Measurements from ENCODE around the gene AMZ1.
A peak's percentile ranks its signal among the peaks of the same experiment; 100 is the strongest.
"Not testable (repeated sequence)": the region's sequence is repeated elsewhere in the genome, so short reads cannot be mapped to it uniquely, and the experiment has no call there.

The AMZ1 gene

DNA sequence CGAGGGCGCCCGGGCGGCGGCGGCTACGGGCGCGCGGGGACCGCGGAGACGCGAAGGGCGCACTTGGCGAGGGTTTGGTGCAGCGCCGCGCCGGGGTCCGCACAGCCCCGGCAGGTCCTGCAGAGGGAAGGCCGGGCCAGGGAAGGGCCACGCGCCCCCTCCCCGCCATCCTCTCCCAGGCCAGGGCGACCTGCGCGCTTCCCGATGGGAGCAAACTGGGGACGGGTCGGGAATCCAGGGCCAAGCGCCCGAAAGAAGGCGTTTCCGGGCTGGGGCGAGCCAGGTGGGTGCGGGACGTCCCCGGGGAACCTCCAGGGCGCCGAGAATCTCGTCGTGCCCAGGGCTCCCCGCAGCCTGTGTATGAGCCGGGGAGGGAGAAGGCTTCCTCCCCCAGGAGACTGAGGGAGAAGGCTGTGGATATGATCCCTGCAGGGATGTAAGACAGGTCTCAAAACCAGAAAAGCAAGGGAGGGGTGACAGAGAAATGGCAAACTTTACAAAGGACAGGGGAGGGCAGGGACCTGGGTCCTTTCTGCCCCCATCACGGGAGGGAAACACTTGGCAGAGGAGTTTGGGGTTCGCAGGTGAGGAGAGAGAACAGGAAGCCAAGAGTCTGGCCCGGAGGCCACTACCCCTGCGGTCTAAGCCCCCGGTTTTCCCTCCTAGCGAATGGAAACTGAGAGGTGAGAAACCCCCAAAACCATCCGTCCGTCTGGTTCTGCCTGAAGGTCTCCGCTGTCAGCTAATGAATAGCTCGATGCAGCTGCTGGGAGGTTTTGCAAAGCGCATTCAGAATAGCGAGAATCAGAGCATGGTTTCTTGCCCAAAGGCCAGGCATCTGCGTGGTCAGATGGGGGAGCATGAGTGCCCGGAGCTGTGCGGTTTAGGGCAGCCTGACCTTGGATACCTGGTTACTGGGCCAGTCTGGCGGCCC lies 674 bp downstream of the AMZ1 start:
- Mint-ChIP-seq H3K4me3 (peak overlapping the region; percentile 60), H3K9me3 (ENCODE audit: low read depth) (no peaks in the 10 kb centered on the region), H3K36me3 (no peaks in the 10 kb centered on the region), H3K27ac (no peak overlapping the region), H3K4me1 (ENCODE audit: low read depth) (peaks cover 7% of the 10 kb centered on the region), H3K27me3 (peaks cover 17% of the 10 kb centered on the region)

DNA sequence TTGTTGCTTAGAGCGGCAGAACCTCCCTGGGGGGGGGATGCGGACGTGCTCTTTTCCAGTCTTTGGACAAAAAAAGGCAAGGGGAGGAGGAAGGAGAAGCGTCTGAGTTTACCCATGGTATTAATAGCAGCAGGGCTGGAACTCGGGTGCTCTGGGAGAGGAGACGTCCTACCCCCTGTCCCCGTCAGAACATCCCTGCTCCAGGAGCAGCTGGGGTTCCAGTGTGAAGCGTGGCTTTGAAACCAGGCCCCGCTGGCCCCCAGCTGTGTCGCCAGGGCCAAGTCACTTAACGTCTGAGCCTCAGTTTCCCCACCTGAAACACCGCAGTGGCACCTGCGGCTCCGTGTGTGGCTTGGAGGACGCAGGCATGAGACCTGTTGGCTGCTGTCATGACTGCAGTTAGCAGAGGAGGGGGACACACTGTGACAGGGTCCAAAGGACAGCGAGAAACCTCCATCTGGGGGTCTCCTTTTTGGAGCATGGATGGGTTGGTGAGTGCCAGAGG lies 1.4 kb downstream of the AMZ1 start:
- Mint-ChIP-seq H3K4me3 (no peak overlapping the region), H3K4me1 (ENCODE audit: low read depth) (peaks cover 7% of the 10 kb centered on the region), H3K27me3 (peaks cover 17% of the 10 kb centered on the region), H3K36me3 (no peaks in the 10 kb centered on the region), H3K9me3 (ENCODE audit: low read depth) (no peaks in the 10 kb centered on the region), H3K27ac (no peak overlapping the region)

DNA sequence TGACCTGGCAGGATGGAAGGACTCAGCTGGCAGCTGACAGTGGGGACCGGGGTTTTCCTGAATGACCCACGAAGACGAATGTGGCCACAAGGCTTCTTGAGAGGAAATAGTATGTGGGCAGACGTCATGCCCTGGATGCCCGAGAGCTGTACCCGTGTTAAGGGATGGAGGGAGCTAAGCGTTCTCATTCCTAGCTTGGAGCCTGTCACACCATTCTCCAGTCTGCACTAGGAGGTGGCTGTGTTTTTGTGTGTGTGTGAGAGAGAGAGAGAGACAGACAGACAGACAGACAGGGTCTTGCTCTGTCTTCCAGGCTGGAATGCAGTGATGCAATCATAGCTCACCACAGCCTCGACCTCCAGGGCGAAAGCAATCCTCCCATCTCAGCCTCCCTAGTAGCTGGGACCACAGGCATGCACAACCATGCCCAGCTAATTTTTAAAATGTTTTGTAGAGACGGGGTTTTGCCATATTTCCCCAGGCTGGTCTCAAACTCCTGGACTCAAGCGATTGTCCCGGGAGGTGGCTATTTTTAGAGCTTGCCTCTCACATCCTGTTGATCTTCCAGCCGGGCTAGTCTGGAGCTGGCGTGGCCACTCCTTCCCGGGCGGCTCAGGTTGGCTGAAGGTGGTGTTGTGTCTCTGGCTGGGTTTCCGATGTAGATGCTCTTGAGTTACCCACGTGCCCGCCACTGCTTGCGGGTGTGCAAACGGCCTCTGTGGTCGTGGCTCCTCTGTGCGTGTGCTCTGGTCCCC lies 2.1 kb downstream of the AMZ1 start:
- H3K4me1 Mint-ChIP-seq (ENCODE audit: low read depth), result peaks cover 7% of the 10 kb centered on the region
- H3K27me3 Mint-ChIP-seq, result peaks cover 17% of the 10 kb centered on the region
- no peak overlapping the region for H3K27ac Mint-ChIP-seq
- no peaks in the 10 kb centered on the region for H3K9me3 Mint-ChIP-seq (ENCODE audit: low read depth)
- H3K36me3 Mint-ChIP-seq, result no peaks in the 10 kb centered on the region
- H3K4me3 Mint-ChIP-seq, result no peak overlapping the region

DNA sequence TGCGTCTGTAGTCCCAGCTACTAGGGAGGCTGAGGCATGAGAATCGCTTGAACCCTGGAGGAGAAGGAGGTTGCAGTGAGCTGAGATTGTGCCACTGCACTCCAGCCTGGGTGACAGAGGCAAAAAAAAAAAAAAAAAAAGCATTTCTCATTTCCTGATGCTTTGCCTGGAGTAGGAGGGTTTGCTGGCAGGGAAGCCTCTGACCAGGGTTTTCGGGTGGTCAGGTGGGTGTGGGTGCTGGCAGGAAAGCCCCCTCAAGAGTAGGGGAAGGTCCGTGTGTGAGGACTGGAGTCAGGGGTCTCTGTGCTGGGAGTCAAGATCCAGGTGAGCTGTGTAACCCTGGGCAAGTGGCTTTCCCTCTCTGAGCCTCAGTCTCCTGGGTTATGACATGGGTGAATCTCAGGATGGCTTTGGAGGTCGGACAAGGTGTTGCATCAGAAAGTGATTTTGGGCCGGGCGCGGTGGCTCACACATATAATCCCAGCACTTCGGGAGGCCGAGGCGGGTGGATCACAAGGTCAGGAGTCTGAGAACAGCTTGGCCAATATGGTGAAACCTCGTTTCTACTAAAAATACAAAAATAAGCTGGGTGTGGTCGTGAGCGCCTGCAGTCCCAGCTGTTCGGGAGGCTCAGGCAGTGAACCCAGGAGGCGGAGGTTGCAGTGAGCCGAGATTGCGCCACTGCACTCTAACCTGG lies 3.2 kb downstream of the AMZ1 start:
- peaks cover 7% of the 10 kb centered on the region for H3K4me1 Mint-ChIP-seq (ENCODE audit: low read depth)

DNA sequence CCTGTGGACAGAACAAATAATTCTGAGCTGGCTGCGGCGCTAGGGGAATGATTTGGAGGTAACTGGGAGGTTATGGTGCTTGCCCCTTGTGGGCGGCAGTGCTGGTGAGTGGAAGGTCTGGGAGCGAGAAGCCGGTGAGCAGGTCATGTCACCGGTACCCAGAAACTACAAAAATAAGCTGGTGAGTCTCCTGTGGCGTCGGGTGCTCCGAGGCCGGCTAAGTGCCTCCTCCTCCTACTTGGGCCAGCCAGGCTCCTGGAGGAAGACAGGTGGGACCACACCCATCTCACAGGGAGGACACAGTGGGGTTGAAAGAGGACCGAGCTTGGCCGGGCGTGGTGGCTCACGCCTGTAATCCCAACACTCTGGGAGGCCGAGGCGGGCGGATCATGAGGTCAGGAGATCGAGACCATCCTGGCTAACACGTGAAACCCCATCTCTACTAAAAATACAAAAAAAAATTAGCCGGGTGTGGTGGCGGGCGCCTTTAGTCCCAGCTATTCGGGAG lies 4.0 kb downstream of the AMZ1 start:
- not testable (repeated sequence) for H3K4me3 Mint-ChIP-seq; H3K4me1 Mint-ChIP-seq (ENCODE audit: low read depth); H3K36me3 Mint-ChIP-seq; H3K9me3 Mint-ChIP-seq (ENCODE audit: low read depth)
- Mint-ChIP-seq H3K27me3 (peaks cover 11% of the 10 kb centered on the region), H3K27ac (peak overlapping the region; percentile 34)

More for the DNA sequence above, 3.2 kb downstream of the AMZ1 start:
- H3K36me3 Mint-ChIP-seq, result no peaks in the 10 kb centered on the region
- H3K27me3 Mint-ChIP-seq, result peaks cover 14% of the 10 kb centered on the region
- no peak overlapping the region for H3K27ac Mint-ChIP-seq
- H3K9me3 Mint-ChIP-seq (ENCODE audit: low read depth), result no peaks in the 10 kb centered on the region
- H3K4me3 Mint-ChIP-seq, result no peak overlapping the region

DNA sequence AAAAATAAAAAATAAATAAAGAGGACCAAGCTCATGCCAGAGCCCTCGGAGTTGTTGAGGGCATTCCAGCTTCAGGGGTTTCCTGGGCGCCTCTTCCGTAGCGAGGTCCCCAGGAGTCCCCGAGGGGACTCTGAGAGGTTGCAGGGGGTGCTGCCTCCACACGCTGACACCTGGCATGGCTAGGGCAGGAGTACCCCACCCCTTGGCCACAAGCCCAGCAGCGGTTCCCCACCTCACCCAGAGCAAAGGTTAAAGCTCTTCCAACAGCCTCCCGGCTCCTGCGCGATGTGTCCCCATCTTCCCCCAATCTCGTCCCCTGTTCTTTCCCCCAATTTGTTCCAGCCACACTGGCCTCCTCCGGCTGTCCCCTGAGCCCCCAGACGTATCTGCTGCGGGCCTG lies 4.5 kb downstream of the AMZ1 start:
- Mint-ChIP-seq H3K27me3 (peaks cover 11% of the 10 kb centered on the region), H3K4me3 (no peak overlapping the region), H3K36me3 (no peaks in the 10 kb centered on the region), H3K4me1 (ENCODE audit: low read depth) (peaks cover 7% of the 10 kb centered on the region), H3K27ac (no peak overlapping the region), H3K9me3 (ENCODE audit: low read depth) (no peaks in the 10 kb centered on the region)

DNA sequence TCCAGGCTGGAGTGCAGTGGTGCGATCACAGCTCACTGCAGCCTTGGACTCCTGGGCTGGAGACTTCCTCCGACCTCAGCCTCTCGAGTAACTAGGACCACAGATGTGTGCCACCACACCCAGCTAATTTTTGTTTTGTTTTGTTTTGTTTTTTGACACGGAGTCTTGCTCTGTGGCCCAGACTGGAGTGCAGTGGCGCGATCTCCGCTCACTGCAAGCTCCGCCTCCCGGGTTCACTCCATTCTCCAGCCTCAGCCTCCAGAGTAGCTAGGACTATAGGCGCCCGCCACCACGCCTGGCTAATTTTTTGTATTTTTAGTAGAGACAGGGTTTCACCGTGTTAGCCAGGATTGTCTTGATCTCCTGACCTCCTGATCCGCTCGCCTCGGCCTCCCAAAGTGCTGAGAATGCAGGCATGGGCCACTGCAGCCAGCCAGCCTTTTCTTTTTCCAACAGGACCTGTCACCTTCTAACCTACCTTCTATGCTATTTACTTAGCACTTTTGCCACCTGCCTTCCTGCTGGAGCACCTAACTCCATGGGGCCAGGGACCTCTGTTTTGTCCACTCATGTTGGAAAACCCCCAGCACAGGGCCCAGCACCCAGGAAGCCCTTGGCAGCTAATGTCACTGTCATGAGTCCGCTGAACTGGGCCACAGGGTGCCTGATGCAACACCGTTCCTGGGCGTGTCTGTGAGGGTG lies 5.6 kb downstream of the AMZ1 start:
- Mint-ChIP-seq H3K27me3 (peaks cover 11% of the 10 kb centered on the region), H3K4me1 (ENCODE audit: low read depth) (peaks cover 13% of the 10 kb centered on the region)
- H3K27ac Mint-ChIP-seq; H3K4me3 Mint-ChIP-seq; H3K9me3 Mint-ChIP-seq (ENCODE audit: low read depth); H3K36me3 Mint-ChIP-seq: not testable (repeated sequence)

DNA sequence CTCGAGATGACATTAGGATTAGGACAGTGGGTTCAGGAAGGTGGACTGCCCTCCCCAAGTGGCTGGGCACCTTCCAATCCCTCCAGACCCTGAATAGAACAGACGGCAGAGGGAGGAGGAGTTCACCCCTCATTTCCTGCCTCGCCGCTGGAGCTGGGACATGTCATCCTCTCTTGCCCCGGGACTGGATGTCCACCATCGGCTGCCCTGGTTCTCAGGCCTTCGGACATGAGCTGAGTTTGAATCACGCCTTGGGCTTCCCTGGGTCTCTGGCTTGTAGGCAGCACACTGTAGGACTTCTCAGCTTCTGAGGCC lies 6.1 kb downstream of the AMZ1 start:
- H3K9me3 Mint-ChIP-seq (ENCODE audit: low read depth); H3K27ac Mint-ChIP-seq; H3K27me3 Mint-ChIP-seq; H3K4me3 Mint-ChIP-seq; H3K36me3 Mint-ChIP-seq: not testable (repeated sequence)
- H3K4me1 Mint-ChIP-seq (ENCODE audit: low read depth), result peaks cover 14% of the 10 kb centered on the region

DNA sequence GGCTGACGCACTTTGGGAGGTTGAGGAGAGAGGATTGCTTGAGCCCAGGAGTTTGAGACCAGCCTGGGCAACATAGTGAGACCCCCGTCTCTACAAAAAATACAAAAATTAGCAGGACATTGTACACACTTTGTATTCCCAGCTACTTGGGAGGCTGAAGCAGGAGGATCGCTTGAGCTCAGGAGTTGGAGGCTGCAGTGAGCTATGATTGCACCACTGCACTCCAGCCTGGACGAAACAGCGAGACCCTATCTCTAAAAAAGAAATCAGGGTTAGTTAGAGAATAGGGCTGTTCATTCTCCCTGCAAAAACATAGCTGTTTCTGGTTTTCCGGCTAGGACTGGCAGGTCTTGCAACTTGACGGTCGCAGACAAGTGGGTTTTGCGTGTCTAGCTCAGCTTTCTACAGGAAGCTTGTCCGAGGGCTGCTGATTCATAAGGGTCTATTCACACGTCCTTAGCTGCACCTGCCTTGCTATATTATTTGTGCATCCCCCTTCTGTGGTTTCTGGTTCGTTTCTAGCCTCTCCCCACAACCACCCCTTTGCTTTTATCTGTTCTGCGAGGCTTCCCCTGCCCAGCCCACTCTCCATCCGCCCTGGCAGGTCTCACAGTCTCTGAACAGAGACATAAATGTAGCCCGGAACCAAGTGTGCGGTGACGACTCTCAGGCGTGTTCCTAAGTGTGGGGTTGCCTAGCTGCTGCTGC lies 10.7 kb downstream of the AMZ1 start:
- peak overlapping the region; percentile 63 for H3K4me3 Mint-ChIP-seq

DNA sequence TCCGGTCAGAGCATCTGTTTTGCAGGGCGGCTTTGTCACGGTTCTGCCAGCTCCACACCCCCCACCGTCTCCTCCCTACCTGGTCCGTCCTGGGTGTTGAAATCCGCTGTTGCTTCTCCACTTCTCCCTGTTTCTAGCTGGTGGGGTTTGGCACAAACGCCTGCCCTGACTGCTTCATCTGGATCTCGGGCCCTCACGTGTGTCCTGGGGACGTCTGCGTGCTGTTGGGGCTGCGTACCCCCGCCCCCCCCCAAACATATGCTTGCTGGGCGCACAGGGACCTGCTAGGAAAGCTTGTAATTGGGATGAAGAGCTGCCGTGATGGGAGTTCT lies 11.3 kb downstream of the AMZ1 start:
- Mint-ChIP-seq H3K36me3 (no peaks in the 10 kb centered on the region), H3K4me1 (ENCODE audit: low read depth) (peaks cover 25% of the 10 kb centered on the region), H3K27me3 (no peaks in the 10 kb centered on the region), H3K9me3 (ENCODE audit: low read depth) (no peaks in the 10 kb centered on the region), H3K27ac (peak overlapping the region; percentile 29), H3K4me3 (peak overlapping the region; percentile 63)

More for the DNA sequence above, 10.7 kb downstream of the AMZ1 start:
- no peaks in the 10 kb centered on the region for H3K9me3 Mint-ChIP-seq (ENCODE audit: low read depth)
- peaks cover 25% of the 10 kb centered on the region for H3K4me1 Mint-ChIP-seq (ENCODE audit: low read depth)
- no peaks in the 10 kb centered on the region for H3K27me3 Mint-ChIP-seq
- no peaks in the 10 kb centered on the region for H3K36me3 Mint-ChIP-seq
- H3K27ac Mint-ChIP-seq, result peak overlapping the region; percentile 54

DNA sequence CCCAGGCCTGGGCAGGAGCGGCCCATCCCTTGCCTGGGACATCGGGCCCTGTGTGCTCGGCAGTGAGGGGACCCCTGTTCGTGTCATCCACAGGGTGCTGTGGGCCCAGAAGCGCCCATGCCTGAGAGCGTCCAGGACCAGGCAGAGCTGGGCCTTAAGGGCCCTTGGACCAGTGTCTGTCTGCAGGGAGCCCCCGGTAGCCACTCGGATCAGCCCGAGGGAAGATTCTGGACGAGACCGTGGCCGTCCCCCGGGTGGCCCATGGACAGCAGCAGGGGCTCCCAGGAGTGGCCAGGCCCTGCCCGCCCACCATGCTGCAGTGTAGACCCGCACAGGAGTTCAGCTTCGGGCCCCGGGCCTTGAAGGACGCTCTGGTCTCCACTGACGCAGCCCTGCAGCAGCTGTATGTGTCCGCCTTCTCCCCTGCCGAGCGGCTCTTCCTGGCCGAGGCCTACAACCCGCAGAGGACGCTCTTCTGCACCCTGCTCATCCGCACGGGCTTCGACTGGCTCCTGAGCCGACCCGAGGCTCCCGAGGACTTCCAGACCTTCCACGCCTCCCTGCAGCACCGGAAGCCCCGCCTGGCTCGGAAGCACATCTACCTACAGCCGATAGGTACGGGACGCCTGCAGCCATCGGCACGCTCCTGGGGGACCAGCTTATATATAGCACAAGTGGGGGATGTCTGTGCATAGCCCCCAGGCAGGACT lies 12.3 kb downstream of the AMZ1 start:
- peaks cover 25% of the 10 kb centered on the region for H3K4me1 Mint-ChIP-seq (ENCODE audit: low read depth)
- no peaks in the 10 kb centered on the region for H3K36me3 Mint-ChIP-seq
- H3K9me3 Mint-ChIP-seq (ENCODE audit: low read depth), result no peaks in the 10 kb centered on the region
- peak overlapping the region; percentile 32 for H3K4me3 Mint-ChIP-seq
- no peak overlapping the region for H3K27ac Mint-ChIP-seq
- H3K27me3 Mint-ChIP-seq, result no peaks in the 10 kb centered on the region

DNA sequence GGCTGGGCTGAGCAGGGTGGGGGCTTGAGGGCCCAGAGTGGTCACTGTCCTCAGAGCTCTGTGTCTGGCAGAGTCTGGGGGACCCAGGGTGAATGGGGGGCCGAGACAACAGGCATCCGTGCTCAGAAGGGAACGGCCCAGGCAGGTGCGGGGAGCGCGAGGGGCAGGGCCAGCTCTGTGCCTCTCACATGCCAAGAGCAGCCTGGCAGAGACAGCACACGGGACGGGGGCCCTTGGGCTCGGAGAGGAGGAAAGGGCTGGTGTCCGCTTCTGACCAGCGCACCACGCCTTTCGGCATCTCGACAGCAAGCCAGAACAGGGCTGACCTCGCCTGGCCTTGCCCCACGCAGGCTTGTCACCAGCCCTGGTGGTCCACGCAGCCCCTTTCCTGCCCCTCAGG lies 13.4 kb downstream of the AMZ1 start:
- Mint-ChIP-seq H3K9me3 (ENCODE audit: low read depth) (no peaks in the 10 kb centered on the region), H3K27ac (no peak overlapping the region), H3K27me3 (no peaks in the 10 kb centered on the region), H3K4me1 (ENCODE audit: low read depth) (peaks cover 25% of the 10 kb centered on the region), H3K4me3 (no peak overlapping the region), H3K36me3 (no peaks in the 10 kb centered on the region)

DNA sequence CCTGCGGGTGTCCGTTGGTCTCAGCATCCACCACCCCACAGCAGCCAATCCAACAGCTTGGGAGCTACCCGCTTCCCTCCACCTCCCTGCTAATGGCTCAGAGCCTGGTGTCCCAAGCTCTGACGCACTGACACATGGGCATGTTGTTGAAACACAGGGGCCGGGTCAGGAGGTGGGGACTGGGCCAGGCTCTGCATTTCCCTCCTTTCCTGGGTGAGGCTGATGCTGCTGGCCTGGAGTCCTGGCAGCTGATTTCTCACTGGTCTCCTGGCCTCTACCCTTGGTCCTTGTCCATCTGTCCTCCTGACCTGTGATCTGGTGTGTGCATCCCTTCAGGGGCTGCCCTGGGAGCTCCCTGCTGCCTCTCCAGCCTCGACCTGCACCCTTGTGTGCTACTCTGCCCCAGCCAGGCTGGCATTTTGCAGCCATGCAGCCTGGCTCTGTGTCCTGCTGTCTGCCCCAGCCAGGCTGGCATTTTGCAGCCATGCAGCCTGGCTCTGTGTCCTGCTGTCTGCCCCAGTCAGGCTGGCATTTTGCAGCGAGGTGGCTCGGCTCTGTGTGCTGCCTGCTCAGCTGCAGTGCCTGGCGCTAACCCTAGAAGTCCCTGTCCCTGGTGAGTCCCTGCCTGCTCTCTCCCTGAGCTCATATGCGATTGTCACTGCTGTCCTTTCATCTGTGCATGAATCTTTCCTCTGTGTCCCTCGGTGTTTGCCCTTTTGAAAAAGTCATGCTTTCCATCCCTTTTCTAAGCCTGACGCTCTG lies 14.0 kb downstream of the AMZ1 start:
- no peak overlapping the region for H3K4me3 Mint-ChIP-seq
- H3K27ac Mint-ChIP-seq, result no peak overlapping the region
- no peaks in the 10 kb centered on the region for H3K27me3 Mint-ChIP-seq
- H3K4me1 Mint-ChIP-seq (ENCODE audit: low read depth), result peaks cover 25% of the 10 kb centered on the region
- no peaks in the 10 kb centered on the region for H3K9me3 Mint-ChIP-seq (ENCODE audit: low read depth)
- no peaks in the 10 kb centered on the region for H3K36me3 Mint-ChIP-seq
